ENCODE results near the gene ARHGAP22. TPM values are rescaled to one million over a fixed set of nuclear protein-coding genes. Genes with fewer than 3 reads are reported as not detected.
A peak's percentile ranks its signal among the peaks of the same experiment; 100 is the strongest.

The ARHGAP22 gene
- total RNA-seq, 6 donors from 2014 or later: 1.4 to 25.1 (median 7.1) TPM

GRCh38 chr10:48451969-48452878 is 152.6 kb downstream of the ARHGAP22 start:
- TF ChIP-seq CTCF (IDR thresholded peaks at IDR 0.05) (no peak), POLR2AphosphoS5 (IDR thresholded peaks at IDR 0.05) (no peak), POLR2A (IDR thresholded peaks at IDR 0.05) (no peak), EP300 (IDR thresholded peaks at IDR 0.05) (no peak)
- H3K36me3 ChIP-seq: no peaks in the 10 kb centered on the region
- H3K27ac ChIP-seq: no peak overlapping the region
- no peaks in the 10 kb centered on the region for H3K27me3 ChIP-seq
- DNase-seq (no peak), ATAC-seq (ENCODE audit: low FRiP score in 2 of 2) (no peak)
- 77 to 80% methylated on average over 14 to 15 of the region's 15 CpGs for WGBS, 2 donors
- H3K4me1 ChIP-seq: peaks cover 6 to 14% (median 10%) of the 10 kb centered on the region in 4 donors
- no peaks in the 10 kb centered on the region for H3K9me3 ChIP-seq
- H3K4me3 ChIP-seq: no peak overlapping the region

- H3K36me3 ChIP-seq: no peaks in the 10 kb centered on the region
- no peak for ATAC-seq (ENCODE audit: low FRiP score in 2 of 2)
- no peak overlapping the region for H3K4me3 ChIP-seq
- TF ChIP-seq EP300 (IDR thresholded peaks at IDR 0.05): no peak
- TF ChIP-seq CTCF (IDR thresholded peaks at IDR 0.05): no peak
- TF ChIP-seq POLR2AphosphoS5 (IDR thresholded peaks at IDR 0.05): no peak
- TF ChIP-seq POLR2A (IDR thresholded peaks at IDR 0.05): no peak
- no peak overlapping the region for H3K27ac ChIP-seq
- DNase-seq: peak in 1 of 2 donors; percentile 83
- H3K27me3 ChIP-seq: no peaks in the 10 kb centered on the region
- no peaks in the 10 kb centered on the region for H3K9me3 ChIP-seq
- WGBS, 2 donors: 91 to 98% methylated on average over 9 to 27 of the region's 43 CpGs
- H3K4me1 ChIP-seq: peaks cover 0 to 4% (median 0%) of the 10 kb centered on the region in 4 donors
These were observed 154.0 kb downstream of the ARHGAP22 start for GRCh38 chr10:48450741-48451466.

- TF ChIP-seq EP300 (IDR thresholded peaks at IDR 0.05) (no peak), CTCF (IDR thresholded peaks at IDR 0.05) (no peak), POLR2A (IDR thresholded peaks at IDR 0.05) (no peak), POLR2AphosphoS5 (IDR thresholded peaks at IDR 0.05) (no peak)
- WGBS, 2 donors: 95 to 100% methylated on average over 7 to 47 of the region's 49 CpGs
- H3K27ac ChIP-seq: no peak overlapping the region
- no peaks in the 10 kb centered on the region for H3K36me3 ChIP-seq
- no peaks in the 10 kb centered on the region for H3K27me3 ChIP-seq
- peak in 1 of 2 donors; percentile 84 for DNase-seq
- H3K9me3 ChIP-seq: no peaks in the 10 kb centered on the region
- no peak for ATAC-seq (ENCODE audit: low FRiP score in 2 of 2)
- peaks cover 0 to 4% (median 0%) of the 10 kb centered on the region in 4 donors for H3K4me1 ChIP-seq
- no peak overlapping the region for H3K4me3 ChIP-seq
These were observed 154.6 kb downstream of the ARHGAP22 start for GRCh38 chr10:48450233-48450740.

DNA sequence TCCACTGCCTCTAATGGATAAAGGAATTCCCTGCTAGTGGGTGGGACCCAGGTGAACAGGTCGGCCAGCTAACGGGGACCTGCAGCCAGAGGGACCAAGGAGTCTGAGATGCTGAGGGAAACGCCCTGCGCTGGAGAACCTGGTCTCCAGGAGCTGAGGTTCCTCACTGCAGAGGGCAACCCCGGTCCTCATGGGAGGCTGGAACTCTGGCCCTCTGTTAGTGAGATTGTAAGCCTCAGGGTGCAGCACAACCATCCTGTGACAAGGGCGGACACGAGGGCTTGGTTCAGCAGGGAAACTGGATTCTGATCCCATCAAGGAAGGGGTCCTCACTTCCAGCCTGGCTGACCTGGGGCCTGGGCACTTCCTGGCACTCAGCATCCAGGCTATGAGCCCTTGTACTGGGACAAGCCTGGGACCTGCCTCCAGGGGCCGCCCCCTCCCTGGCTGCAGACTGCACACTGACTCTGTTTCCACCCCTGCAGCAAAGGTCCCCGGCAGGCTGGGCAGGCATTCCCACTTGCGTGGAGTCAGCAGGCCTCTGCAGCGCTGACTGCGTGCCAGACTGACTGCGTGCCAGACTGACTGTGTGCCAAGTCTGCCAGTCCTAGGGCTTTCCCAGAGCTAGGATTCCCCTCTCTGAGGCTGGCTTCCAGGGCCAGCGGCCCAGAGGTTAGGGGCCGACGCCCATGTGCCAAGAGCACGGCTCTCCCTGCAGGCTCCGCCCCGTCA is 155.2 kb downstream of the ARHGAP22 start:
- H3K4me1 ChIP-seq: peaks cover 0 to 4% (median 0%) of the 10 kb centered on the region in 4 donors
- H3K9me3 ChIP-seq: no peaks in the 10 kb centered on the region
- ATAC-seq (ENCODE audit: low FRiP score in 2 of 2) (no peak), DNase-seq (no peak)
- H3K4me3 ChIP-seq: no peak overlapping the region
- 88 to 90% methylated on average over 6 to 18 of the region's 19 CpGs for WGBS, 2 donors
- TF ChIP-seq EP300 (IDR thresholded peaks at IDR 0.05): no peak
- no peak for TF ChIP-seq POLR2A (IDR thresholded peaks at IDR 0.05)
- no peak for TF ChIP-seq POLR2AphosphoS5 (IDR thresholded peaks at IDR 0.05)
- no peak for TF ChIP-seq CTCF (IDR thresholded peaks at IDR 0.05)
- no peaks in the 10 kb centered on the region for H3K27me3 ChIP-seq
- no peak overlapping the region for H3K27ac ChIP-seq
- H3K36me3 ChIP-seq: no peaks in the 10 kb centered on the region

All from upper lobe of left lung (tissue), 6 donors.